Activated CD4-positive, CD25-positive, alpha-beta regulatory T cell treated with anti-CD3 and anti-CD28 coated beads, Interleukin-2, amount 50 U/mL, for 72 hours (primary cell): ENCODE results near the gene KNDC1.

Source experiments
- DNase-seq: peaks from one replicate; pipeline ENCODE4 v3.0.0; 2021

Gene KNDC1

DNA sequence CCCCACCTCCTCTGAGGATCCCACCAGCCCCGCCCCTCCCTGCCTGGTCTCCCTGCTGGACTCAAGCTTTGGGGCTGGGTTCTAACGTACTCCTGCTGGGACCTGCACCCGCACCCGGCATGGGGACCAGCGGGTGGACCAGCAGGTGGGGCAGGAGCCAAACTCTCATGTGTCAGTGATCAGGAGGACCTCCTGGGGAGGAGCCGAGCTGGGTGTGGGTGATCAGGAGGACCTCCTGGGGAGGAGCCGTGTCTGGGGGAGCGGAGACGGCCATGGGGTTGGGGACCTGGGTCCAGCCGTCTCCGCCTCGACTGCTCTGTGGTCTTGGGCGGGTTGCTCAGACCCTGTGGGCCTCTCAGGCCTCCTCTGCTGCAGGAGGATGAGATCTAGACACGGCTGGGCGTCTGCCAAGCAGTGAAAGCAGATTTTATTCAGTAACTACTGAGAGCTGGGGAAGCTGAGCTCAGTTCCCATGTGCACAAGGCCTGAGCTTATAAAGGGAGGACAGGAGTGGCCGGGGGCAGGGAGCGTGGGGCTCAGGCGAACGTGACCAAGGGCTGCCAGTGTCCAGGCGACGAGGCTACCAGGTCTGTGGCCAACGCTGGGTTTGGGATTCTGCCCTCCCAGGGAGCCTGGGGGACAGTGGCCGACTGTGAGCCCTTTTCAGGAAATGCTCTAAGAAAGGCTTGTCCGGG lies 36.3 kb downstream of the KNDC1 start:
- no peak for DNase-seq

DNA sequence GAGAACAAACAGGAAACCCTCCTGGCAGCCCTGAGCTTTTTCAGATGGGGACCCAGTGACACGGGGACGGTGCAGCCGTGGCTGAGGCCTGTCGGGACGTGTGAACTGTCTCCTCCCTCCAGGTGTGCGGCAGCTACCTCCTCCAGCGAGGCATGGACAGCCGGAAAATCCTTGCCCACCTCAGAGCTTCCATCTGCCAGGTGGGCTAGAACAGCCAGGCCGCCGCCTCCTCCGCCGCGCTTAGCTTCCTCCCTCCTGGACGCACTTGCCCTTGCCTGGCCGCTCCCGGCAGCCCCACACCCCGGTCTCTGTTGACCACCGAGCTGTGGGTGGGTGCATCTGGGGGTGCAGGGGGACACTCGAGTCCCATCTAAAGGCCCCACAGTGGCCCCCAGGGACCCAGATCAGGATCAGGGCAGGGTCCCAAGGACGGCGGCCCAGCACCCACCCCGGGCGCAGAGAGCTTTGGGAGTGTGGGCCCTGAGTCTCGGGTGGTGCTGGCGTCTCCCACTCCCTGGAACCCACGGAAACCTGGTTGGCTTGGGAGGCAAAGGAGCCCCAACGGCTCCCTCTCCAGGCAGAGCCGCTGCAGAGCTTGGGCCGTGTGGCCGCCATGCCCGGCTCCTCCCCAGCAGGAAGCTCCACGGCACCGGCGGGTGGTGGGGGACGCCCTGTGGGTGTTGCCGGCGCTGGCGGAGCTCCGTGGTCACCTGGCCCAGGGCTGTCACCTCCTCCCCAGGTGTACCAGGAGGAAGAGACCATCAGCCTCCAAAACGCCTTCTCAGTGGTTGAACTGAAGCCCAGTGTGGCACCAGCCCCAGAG lies 37.1 kb downstream of the KNDC1 start:
- no peak for DNase-seq

DNA sequence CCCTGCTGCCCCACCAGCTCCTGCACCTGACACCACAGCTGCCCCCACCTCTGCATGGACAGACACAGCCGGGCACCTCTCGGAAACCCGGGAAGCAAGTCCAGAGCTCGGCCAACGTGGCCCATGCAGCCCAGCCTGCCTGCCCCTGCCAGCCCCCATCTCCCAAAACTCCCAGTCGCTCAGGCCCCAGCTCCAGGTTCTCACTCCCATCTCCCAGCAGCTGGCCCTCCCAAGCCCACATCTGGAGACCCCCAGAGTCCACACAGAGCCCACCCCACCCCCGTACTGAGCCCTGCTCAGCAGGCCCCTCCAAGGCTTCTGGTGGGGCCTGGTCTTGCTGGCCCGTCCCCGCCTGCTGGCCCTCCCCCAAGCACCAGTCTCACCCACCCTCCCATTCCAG lies 37.8 kb downstream of the KNDC1 start:
- no peak for DNase-seq

DNA sequence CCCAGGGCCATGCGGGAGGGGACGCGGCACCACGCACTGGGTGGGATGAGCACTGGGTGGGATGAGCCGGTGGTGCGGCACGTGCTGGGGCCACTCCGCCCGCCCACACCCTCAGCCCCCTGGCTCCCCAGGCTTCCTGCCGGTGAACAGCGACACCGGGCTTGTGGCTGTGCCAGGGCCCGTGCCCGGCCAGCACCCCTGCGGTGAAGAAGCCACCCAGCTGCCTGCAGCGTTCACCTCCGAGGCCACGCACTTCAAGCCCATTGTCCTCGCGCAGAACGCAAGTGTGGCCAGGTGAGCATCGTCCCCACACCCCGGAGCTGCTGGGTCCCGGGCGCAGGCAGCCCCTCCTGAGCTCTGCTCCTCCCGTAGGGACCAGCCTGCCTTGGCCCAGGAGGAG lies 38.2 kb downstream of the KNDC1 start:
- no peak for DNase-seq

DNA sequence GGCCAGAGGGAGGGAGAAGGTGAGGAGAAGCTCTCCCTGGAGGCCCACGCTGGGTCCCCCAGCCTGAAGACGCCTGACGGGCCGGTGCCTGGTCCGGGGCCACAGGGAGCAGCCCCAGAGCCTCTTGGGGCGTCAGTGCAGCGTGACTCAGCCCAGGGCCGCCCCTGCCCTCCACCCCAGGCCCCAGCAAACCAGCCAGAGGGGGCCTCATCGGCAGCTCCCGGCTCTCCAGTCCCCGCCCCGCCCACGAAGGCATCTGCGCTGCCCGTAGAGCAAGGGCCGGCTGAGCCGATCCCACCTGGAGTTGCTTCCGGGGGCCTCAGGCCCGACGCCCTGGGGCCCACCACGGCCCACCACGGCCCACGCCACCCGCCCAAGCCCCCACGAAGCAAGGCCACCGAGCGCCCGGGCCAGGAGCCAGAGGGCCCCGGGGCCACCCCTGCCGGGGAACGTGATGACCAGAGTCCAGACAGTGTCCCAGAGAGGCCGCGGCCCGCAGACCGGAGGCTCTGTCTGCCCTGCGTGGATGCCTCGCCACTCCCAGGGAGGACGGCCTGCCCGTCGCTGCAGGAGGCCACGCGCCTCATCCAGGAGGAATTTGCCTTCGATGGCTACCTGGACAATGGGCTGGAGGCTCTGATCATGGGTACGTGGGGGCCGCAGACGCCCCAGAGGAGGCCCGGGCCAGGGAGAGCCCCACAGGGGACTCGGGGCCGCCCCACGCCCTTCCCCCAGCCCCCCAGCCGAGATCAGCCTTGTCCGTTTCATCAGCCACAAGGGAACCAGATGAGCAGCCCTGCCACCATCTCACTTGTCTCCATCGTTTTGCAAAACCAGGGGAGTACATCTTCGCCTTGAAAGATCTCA lies 38.8 kb downstream of the KNDC1 start:
- no peak for DNase-seq

DNA sequence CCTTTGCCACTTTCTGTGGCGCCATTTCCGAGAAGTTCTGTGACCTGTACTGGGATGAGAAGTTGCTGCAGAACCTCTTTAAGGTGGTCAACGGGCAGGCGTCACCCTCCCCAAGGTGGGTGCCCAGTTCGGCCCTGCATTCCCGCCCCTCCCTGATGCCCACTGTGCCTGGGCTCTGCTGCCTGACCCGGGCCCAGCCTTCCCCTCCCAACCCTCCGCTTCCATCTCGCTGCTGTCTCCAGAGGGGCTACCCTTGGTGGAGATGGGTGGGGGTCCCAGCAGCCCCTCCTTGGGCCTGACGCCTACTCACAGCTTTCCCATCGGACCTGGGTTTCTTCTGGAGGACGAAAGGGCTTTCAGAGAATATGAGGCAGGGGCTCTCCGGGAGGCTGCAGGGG lies 39.5 kb downstream of the KNDC1 start:
- DNase-seq = no peak

DNA sequence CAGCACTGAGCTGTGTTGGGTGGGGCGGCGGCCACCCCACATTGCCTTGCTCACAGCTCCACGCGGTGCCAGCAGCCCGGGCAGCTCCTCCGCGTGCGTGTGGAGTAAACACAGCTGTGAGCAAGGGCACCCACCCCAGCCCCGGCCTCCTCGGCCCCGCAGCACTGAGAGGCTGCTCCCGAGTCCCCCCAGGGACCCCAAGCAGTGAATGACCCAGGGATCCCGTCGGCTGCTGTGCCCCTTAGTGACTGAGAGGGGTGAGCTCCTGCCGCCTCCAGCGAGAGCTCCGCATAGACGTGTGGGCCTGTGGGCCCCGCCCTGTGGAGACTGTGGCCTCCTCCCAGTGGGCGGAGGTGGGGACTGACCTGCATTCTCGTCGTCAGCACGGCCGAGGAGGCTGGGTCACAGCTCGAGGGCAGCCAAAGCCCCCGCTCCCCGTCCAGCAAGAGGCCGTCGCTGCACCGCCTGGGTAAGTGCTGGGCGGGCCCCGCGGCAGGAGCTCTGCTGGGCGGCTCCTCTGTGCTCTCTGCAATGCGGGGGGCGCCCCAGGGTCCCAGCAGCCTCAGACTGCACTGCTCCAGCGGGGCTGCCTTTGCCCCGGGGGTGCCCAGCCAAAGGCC lies 40.1 kb downstream of the KNDC1 start:
- no peak for DNase-seq

DNA sequence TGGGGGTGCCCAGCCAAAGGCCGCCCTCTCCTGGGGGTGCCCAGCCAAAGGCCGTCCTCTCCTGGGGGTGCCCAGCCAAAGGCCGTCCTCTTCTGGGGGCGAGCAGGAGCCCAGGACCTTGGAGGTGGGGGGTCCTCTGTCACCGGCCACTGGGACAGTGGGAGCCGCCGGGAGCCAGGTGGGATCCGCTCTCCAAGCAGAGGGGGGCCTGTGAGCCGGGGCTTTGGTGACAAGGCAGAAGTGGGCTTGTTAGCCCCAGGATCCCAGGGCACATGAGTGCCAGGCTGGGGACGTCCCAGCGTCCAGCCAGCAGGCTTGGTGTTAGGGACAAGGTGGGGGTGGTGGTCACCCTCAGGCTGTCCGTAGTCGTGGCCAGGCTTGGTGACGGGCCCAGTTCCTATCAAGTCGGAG lies 40.6 kb downstream of the KNDC1 start:
- DNase-seq = no peak

DNA sequence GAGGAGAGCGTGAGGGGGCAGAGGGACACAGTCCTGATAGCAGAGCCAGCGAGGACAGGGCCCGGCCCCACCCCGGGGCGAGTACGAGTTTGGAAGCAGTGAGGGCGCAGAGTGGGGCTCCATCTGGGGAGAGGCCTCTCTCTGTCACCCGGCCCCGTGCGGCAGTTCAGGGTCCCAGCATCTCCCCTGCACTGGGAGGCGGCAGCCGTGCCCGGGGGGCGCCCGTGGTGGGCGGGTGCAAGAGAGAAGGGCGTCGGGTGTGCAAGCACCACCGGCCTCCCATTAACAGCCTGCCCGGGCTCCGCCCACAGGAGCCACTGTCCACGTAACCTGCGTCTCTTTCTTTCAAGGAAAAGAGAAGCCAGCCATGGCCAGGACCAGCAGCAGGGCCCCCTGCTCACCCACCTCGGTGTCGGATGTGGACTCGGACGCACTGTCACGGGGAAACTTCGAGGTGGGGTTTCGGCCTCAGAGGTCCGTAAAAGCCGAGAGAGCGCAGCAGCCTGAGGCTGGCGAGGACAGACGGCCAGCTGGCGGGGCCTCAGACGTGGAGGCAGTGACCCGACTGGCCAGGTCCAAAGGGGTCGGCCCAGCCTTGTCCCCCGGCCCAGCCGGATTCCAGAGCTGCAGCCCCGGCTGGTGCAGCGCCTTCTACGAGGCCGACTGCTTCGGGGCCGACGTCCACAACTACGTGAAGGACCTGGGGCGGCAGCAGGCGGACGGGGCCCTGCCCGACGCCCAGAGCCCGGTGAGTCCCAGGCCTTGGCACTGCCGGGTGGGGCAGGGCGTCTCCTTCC lies 41.3 kb downstream of the KNDC1 start:
- DNase-seq = no peak

DNA sequence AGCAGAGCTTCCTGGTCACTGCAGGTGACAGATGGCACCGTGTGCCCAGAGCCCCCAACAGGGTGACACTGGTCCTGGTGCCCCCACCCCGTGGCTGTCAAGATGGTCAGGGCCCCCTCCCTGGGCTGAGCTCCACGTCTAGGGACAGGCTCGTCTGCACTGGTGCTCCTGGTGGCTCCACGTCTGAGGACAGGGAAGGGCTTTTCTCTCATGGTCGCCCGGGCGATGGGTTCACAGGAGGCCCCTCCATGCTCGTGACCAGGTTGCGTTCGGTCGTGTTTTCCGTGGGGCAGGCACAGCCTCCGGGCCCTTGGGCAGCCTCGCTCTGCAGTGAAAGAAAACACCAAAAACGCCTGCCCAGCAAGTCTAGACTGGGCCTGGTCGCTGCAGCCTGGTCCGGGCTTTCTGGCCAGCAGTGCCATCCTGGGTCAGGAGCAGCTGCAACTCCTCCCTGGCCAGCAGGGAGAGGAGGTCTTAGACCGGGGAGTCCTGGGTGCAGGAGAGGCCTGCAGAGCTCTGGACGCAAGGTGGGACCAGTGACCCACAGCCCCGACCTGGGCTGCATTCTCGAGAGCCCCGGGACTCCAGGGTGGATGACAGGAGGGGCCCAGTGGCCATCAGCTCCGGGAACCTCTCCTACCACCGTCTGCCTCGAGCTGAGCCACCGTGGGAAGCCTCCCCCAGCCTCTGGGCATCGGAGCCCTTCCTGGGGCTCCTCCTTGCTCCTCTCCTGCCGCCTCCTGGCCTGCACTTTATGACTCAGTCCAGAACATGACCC lies 42.1 kb downstream of the KNDC1 start:
- DNase-seq = no peak

DNA sequence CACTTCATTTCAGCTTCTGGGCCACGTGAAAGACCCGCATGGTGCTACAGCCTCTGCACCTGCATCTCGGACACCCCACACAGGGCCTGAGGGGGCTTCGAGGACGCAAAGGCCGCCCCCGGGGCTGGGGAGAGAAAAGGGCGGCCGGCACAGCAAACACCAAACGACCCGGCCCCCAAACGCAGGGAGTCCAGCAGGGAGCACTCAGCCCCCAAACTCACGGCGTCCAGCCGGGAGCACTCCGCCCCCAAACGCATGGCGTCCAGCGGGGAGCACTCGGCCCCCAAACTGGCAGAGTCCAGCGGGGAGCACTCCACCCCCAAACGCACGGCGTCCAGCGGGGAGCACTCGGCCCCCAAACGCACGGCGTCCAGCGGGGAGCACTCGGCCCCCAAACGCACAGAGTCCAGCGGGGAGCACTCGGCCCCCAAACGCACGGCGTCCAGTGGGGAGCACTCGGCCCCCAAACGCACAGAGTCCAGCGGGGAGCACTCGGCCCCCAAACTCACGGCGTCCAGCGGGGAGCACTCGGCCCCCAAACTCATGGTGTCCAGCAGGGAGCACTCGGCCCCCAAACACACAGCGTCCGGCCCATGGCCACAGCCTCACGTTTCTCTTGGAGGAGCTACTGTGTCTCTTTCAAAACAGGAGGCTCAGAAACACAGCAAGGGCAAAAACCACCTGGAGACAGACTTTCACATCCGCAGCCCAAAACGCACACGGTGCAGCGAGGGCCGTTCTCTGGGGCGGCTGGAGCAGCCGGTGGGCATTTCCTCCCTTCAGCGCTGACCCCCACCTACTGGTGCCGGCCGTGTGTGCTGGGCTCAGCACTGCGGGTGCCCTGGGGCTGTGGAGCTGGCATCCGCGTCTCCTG lies 43.0 kb downstream of the KNDC1 start:
- DNase-seq = no peak

DNA sequence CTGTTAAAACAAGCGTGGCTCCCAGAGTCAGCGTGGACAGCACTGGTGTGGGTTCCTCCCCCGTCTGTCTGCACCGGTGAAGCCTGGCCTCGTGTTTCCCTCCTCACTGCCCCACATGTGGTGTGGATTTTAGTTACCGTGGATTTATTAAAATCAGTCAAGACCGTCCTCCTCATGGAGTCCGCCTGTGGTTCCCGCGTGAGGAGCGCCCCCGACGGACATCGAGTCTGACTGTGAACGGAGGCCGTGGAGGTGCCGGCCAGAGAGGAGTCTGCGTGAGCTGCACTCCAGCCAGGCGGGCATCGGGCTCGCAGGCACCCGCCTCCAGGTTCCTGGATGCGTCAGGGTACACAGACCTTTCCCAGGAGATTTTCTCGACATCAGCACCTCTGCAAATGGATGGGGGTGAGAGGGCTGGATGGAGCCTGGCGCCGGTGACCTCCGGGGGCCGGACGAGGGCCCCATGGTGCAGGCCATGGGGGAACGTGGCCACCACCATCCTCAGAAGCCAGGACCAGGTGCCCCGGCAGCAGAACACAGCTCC lies 43.7 kb downstream of the KNDC1 start:
- DNase-seq = no peak

DNA sequence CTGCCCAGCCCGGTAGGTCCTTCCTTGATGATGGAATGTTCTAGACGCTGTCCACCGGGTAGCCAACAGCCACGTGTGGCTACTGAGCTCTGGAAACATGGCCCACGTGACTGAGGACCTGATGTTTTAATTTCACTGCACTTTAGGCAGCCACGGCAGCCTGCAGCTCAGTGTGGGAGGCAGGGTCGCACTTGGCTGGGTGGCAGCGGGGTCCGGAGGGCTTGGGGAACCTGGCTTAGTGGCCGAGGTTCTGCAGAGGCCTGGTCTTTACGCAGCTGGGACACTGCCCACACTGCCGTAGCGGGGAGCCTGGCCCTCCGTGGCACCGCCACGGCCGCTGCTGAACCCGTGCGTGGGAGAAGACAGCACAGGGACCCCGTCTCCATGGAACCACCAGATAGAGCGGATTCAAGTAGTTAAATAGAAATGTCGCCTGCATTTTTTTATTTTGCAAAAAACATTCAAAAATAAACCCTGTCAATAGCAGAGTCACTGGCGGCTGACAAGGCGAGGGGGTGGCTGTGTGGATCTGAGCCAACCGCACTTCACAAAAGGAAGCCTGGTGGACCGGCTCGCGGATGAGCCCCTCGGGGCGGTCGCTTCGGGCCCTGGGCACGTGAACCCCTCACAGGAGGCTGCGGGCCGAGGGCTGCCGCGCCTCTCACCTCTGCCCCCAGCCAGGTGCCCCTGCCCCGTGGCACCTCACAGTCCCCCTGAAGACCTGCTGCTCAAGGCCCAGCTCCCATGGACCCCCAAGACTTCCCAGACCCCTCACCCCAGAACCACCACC lies 44.4 kb downstream of the KNDC1 start:
- no peak for DNase-seq

DNA sequence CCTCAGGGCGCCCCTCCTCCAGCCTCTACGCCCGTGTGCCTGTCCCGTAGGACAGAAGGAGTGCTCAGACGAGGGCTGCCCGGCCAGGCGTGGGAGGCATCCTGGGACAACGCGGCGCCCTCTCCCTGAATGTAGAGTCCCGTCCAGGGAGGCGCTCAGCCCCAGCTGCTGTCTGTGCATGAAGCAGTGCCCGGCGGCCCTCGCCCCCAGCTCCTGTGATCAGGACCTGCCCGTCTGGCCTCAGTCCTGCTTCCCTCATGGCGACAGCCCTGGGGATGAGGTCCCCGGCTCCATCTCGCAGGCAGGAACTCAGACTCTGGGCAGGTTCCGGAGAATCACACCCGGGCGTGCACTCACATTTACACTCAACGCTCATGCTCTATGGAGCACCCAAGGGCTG lies 45.1 kb downstream of the KNDC1 start:
- DNase-seq = no peak

DNA sequence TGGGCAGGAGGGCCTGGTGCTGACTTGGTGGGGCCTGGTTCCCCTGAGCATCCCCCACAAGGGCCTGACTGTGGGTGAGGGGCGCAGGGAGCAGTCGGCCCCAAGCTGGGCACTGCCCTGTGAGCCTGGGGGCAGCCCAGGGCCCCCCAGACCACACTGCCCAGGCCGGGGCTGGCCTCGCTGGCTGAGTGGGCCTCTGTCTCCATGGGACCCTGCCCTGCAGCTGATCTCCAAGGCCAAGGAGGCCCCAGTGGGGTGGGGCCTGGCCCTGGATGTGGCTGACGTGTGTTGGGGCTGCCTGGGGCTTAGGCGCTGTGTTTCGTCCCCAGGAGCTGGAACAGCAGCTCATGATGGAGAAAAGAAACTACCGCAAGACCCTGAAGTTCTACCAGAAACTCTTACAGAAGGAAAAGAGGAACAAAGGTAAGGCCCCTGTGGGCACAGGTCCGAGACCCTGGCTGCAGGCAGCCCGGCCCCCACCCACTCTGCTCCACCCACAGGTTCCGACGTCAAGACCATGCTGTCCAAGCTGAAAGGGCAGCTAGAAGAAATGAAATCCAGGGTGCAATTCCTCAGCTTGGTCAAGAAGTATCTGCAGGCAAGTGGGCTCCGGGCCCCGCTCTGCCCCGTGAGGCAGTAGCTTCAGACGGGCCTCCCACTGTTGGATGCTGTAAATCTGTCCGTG lies 46.5 kb downstream of the KNDC1 start:
- DNase-seq = no peak

DNA sequence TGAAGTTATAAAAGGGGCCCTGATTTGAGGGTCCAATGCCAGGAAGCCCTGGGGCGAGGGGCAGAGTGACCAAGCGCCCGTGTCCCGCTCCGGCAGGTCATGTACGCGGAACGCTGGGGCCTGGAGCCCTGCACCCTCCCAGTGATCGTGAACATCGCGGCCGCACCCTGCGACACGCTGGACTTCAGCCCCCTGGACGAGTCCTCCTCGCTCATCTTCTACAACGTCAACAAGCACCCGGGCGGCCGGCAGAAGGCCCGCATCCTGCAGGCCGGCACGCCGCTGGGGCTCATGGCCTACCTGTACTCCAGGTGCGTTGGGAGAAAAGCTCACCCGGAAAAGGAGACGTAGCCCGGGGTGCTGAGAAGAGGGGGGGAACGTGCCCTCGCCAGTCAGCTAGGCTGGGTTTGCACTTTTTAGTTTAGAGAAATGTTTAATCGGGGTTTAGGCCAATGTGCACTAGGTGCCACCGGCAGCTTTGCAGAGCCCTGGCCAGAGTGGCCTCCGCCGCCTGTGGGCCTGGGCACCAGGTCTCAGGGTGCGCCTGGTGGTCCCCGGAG lies 47.1 kb downstream of the KNDC1 start:
- no peak for DNase-seq

DNA sequence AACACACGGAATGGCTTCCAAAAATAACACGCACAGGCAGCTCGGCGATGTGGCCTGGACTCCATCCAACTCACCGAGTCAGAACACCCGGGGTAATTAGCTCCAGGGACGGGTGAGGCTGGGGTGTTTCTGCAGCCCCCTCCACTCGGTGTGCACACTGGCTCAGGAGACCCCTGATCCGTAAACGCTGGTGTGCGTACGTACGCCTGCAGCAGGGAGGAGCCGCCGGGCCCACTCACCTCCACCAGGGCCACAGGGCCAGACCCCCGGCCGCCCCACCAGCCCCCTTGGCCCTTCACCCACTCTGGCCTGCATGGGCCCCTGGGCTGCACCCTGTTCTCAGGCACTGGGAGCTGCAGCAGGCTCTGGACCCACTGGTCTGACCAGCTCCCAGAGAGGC lies 47.6 kb downstream of the KNDC1 start:
- no peak for DNase-seq

DNA sequence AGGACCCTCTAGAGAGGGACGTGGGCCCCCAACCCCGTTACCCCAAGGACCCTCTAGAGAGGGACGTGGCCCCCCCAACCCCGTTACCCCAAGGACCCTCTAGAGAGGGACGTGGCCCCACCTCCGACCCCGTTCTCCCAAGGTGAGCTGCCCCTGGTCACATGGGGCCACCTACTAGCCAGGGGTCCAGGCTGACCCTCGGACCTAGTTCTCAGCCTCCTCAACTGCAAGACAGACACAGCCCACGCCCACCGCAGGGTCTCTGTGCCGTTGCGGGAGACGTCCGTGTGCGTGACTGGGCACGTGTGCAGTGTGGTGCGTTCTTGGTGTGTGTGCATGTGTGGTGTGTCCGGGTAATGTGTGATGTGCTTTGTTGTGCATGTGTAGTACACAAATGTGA lies 48.4 kb downstream of the KNDC1 start:
- DNase-seq = no peak
